Lung (tissue), 12 donors: ENCODE data around the gene ADO. TPM values are rescaled to one million over a fixed set of nuclear protein-coding genes. Genes with fewer than 3 reads are reported as not detected.

Experiments used
- ATAC-seq: fragments of 200-7000 bp; cut with Tn5 transposase; one replicate; pipeline ENCODE4 v1.9.1; 2020; ENCODE audit warnings: moderate number of reproducible peaks; ENCODE audit not compliant: insufficient read depth, low FRiP score
- DNase-seq, 3 donors: peaks; one replicate each; pipeline ENCODE4 v3.0.0-alpha.2; 2013 to 2017
- H3K27ac ChIP-seq, 2 donors: one replicate each; pipeline ENCODE4 v1.5.1; 2013; ENCODE audit warnings: mild to moderate bottlenecking in 2 of 2, moderate library complexity in 2 of 2, control low read depth in 1 of 2, inconsistent platforms in 1 of 2, low read depth in 1 of 2, low read length in 1 of 2
- H3K27me3 ChIP-seq, 3 donors: one replicate each; pipeline ENCODE4 v1.5.1; 2013; ENCODE audit warnings: low read length in 2 of 3; ENCODE audit not compliant: control insufficient read depth in 3 of 3, insufficient read depth in 3 of 3
- H3K36me3 ChIP-seq, 4 donors: one replicate each; pipeline ENCODE4 v1.5.1; 2013; ENCODE audit warnings: low read length in 4 of 4, mild to moderate bottlenecking in 1 of 4, moderate library complexity in 1 of 4; ENCODE audit not compliant: control insufficient read depth in 4 of 4, insufficient read depth in 4 of 4
- H3K4me1 ChIP-seq, 5 donors: one replicate each; pipeline ENCODE4 v1.5.1; 2013; ENCODE audit warnings: low read length in 5 of 5, mild to moderate bottlenecking in 2 of 5, moderate library complexity in 1 of 5; ENCODE audit not compliant: control insufficient read depth in 5 of 5, insufficient read depth in 5 of 5
- H3K4me3 ChIP-seq: one replicate; pipeline ENCODE4 v1.5.1; 2013; ENCODE audit warnings: mild to moderate bottlenecking, control low read depth, moderate library complexity
- H3K9ac ChIP-seq, 2 donors: one replicate each; pipeline ENCODE4 v1.5.1; 2013; ENCODE audit warnings: low read length in 2 of 2, control low read depth in 1 of 2; ENCODE audit not compliant: insufficient read depth in 1 of 2
- H3K9me3 ChIP-seq, 4 donors: one replicate each; pipeline ENCODE4 v1.5.1; 2013; ENCODE audit warnings: low read length in 3 of 4, mild to moderate bottlenecking in 1 of 4, moderate library complexity in 1 of 4; ENCODE audit not compliant: control insufficient read depth in 4 of 4, insufficient read depth in 3 of 4
- CTCF ChIP-seq: IDR thresholded peaks from 2 replicates; pipeline ENCODE4 v1.5.1; 2012; ENCODE audit warnings: mild to moderate bottlenecking; ENCODE audit errors: control extremely low read depth, extremely low read depth
- WGBS, 2 donors: extraction: QIAGEN DNeasy Blood & Tissue Kit; methylation state at CpG; one replicate each; pipeline ENCODE4 v1.1.7; 2013; 5-methylcytosine and 5-hydroxymethylcytosine counted together
- polyA plus RNA-seq, 2 donors: library from polyadenylated mRNA; stranded (reverse); fragments of 200-250 nt; gene quantifications; one replicate each; pipeline ENCODE4 v1.2.1, GENCODE V29; 2013
- total RNA-seq, 2 donors: library from RNA; depleted of rRNA in 1 of 2; stranded (reverse); fragments of >200 nt in 1 of 2; gene quantifications; one replicate each; pipeline ENCODE4 v1.2.1, GENCODE V29; 2014 to 2021
- donor health status: control.
- donor health status: control.
- donor health status: Bipolar disorder and iron deficiency.
- donor health status: healthy.
- donor health status: DM: yes; HTN: yes; CAD: no.

ADO gene
- total and polyA plus RNA-seq, 4 donors = 7.4 to 16.9 (median 11.9) TPM

- H3K4me3 ChIP-seq = no peak overlapping the region
- H3K27me3 ChIP-seq = peaks cover 0 to 2% (median 0%) of the 10 kb centered on the region in 3 donors
- DNase-seq (no peak), ATAC-seq (no peak)
- H3K9ac ChIP-seq = no peak overlapping the region
- TF ChIP-seq CTCF = no peak
- no peaks in the 10 kb centered on the region for H3K36me3 ChIP-seq
- no peaks in the 10 kb centered on the region for H3K9me3 ChIP-seq
- no peaks in the 10 kb centered on the region for H3K4me1 ChIP-seq
- H3K27ac ChIP-seq = no peak overlapping the region
- WGBS, 2 donors = 78 to 82% methylated on average over 2 of the region's 2 CpGs
These were observed 25.1 kb downstream of the ADO start for GRCh38 chr10:62829622-62830021.

GRCh38 chr10:62830679-62831078, 26.2 kb downstream of the ADO start:
- Histone ChIP-seq H3K4me1 (no peaks in the 10 kb centered on the region), H3K27ac (no peak overlapping the region), H3K36me3 (no peaks in the 10 kb centered on the region), H3K27me3 (peaks cover 0 to 2% (median 0%) of the 10 kb centered on the region in 3 donors), H3K9me3 (no peaks in the 10 kb centered on the region), H3K4me3 (no peak overlapping the region), H3K9ac (no peak overlapping the region)
- DNase-seq (no peak), ATAC-seq (no peak)
- no peak for TF ChIP-seq CTCF
- WGBS, 2 donors = 53 to 67% methylated on average over 4 of the region's 4 CpGs

- no peak overlapping the region for H3K9ac ChIP-seq
- no peaks in the 10 kb centered on the region for H3K36me3 ChIP-seq
- 56 to 79% methylated on average over 2 of the region's 2 CpGs for WGBS, 2 donors
- H3K27me3 ChIP-seq = peaks cover 0 to 2% (median 0%) of the 10 kb centered on the region in 3 donors
- no peak overlapping the region for H3K4me3 ChIP-seq
- no peak for TF ChIP-seq CTCF
- H3K4me1 ChIP-seq = no peaks in the 10 kb centered on the region
- DNase-seq = no peak
- no peak for ATAC-seq
- no peaks in the 10 kb centered on the region for H3K9me3 ChIP-seq
- no peak overlapping the region for H3K27ac ChIP-seq
These were observed 26.8 kb downstream of the ADO start for GRCh38 chr10:62831346-62831745.

GRCh38 chr10:62839590-62839989, 35.1 kb downstream of the ADO start:
- no peak overlapping the region for H3K9ac ChIP-seq
- no peak overlapping the region for H3K27ac ChIP-seq
- WGBS, 2 donors = 66 to 72% methylated on average over 2 of the region's 2 CpGs
- no peak for ATAC-seq
- no peak overlapping the region for H3K4me3 ChIP-seq
- no peaks in the 10 kb centered on the region for H3K4me1 ChIP-seq
- no peaks in the 10 kb centered on the region for H3K9me3 ChIP-seq
- no peaks in the 10 kb centered on the region for H3K36me3 ChIP-seq
- DNase-seq = no peak
- no peak for TF ChIP-seq CTCF
- peaks cover 0 to 6% (median 4%) of the 10 kb centered on the region in 3 donors for H3K27me3 ChIP-seq
